ENCODE results near the gene XPNPEP2.

Gene XPNPEP2

DNA sequence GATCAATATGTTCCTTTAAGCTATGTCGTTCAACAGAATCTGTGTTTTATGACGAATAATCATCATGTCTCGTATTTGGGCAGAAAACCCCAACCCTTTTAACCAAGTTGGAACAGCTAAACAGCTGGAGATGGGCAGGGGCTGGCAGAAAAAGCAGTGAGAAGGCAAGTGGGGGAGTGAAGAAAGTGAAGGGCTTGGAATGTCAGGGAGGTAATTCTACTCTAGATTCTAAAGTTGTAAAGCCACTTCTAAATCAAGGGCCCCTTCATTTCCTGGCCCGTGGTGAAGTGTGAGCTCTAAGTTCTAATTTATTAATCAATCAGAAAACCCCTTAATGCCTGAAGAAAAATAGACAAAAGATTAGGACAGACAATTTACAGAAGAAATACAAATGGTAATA, 61.4 kb downstream of the XPNPEP2 start:
- no peak for DNase-seq

- DNase-seq: no peak
These were observed 64.1 kb downstream of the XPNPEP2 start for GRCh38 chrX:129802863-129803262.

DNA sequence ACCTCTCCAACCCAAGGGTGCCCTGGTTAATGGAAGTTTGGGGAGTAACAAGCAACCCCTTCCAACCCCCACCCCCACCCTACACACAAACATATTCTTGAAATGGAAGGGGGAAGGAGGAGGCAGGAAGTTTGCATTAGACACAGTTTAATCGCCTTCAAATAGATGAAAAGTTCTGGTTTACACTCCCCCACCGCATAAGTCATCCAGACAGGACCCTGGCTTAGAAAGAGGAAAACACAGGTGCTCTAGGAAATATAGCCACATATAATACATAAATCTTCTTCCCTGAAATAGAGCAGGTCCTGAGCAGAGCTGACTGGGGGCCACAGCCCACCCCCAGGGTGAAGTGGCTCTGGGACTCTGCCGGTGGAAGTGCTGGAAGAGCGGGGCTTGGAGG, 66.0 kb downstream of the XPNPEP2 start:
- DNase-seq: no peak

DNA sequence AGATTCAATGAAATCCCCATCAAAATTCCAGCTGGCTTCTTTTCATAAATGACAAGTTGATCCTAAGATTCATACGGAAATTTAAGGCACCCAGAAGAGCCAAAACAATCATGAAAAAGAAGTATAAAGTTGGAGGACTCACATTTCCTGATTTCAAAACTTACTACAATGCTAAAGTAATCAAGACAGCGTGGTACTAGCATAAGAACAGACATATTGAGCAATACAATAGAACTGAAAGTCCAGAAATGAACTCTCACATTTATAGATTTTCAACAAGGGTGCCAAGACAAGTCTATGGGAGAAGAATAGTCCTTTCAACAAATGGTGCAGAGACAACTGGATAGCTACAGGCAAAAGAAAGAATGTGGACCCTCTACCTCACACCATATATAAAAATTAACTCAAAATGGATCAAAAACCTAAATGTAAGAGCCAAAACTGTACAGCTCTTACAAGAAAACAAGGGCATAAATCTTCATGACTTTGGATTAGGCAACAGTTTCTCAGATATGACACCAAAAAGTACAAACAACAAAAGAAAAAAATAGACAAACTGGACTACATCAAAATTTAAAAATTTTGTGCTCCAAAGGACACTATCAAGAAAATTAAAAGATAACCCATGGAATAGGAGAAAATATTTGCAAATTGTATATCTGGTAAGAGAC, 69.5 kb downstream of the XPNPEP2 start:
- no peak for DNase-seq

- no peak for DNase-seq
These were observed 70.3 kb downstream of the XPNPEP2 start for GRCh38 chrX:129808829-129809796.

GRCh38 chrX:129813662-129814368, 75.0 kb downstream of the XPNPEP2 start:
- no peak for DNase-seq

DNA sequence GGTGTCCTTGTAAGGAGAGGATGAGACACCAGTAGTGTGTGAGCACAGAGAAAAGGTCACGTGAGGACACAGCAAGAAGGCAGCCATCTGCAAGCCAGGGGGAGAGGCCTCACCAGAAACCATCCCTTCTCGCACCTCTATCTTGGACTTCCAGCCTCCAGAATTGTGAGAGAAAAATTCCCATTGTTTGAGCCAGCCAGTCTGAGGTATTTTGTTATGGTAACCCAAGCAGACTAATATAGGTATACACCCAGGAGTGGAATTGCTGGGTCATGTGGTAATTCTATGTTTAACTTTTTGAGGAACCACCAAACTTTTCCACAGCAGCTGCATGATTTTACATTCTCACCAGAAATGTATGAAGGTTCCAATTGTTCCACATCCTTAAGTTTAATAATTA, 79.3 kb downstream of the XPNPEP2 start:
- no peak for DNase-seq
